NCI-H2196 (cell line): ENCODE results near the gene XXYLT1.

ENCODE experiments used
- DNase-seq: peaks from one replicate; lab custom pipeline; 2025; ENCODE audit not compliant: unreplicated experiment; lab: John Stamatoyannopoulos, UW

The XXYLT1 gene

GRCh38 chr3:195034541-195034940, 236.4 kb downstream of the XXYLT1 start:
- no peak for DNase-seq

DNA sequence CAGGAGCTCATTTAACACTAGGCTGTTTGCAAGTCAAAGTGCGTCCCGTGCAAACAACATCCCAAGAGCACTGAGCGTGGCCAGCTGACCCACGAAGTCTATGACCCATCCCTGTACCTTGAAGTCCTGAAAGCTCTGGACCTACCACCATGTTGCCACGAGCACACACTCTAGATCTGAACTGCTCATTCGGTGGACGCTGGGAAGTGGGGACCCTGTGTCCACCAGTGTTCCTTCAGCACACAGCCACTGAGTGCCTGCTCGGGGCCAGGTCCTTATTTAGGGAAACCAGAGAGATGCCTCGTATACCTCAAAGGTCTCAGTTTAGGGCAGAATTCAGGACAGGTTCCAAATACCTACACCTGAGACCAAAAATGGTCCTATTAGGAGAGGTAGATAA, 236.9 kb downstream of the XXYLT1 start:
- no peak for DNase-seq

DNA sequence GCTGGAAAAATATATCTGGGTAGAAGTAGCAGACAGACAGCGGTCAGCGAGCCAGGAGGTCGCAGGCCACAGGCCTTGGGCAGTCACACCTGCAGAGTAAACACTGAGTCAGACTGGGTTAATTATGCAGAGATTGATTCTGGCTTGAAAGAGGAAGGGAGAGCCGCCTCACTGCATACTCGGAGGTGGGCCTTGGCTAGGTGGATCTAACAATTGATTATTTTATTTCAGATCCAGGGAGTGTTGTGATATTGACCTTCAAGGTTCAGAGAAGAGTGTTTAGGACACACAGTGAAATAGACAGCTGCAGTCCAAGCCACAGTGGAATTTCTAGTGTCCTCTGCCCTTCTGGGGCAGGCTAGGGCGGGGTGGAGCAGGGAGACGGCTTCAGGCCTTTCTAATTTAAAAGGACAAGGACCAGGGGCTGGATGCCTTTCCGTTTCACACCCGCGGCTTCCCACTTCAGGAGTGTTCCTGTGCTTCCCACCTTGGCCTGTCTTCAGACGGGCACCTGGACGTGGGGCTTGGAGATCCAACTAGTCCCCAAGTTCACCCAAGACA, 237.3 kb downstream of the XXYLT1 start:
- peak; percentile 56 for DNase-seq

GRCh38 chr3:195032955-195033354, 238.0 kb downstream of the XXYLT1 start:
- DNase-seq: no peak

DNA sequence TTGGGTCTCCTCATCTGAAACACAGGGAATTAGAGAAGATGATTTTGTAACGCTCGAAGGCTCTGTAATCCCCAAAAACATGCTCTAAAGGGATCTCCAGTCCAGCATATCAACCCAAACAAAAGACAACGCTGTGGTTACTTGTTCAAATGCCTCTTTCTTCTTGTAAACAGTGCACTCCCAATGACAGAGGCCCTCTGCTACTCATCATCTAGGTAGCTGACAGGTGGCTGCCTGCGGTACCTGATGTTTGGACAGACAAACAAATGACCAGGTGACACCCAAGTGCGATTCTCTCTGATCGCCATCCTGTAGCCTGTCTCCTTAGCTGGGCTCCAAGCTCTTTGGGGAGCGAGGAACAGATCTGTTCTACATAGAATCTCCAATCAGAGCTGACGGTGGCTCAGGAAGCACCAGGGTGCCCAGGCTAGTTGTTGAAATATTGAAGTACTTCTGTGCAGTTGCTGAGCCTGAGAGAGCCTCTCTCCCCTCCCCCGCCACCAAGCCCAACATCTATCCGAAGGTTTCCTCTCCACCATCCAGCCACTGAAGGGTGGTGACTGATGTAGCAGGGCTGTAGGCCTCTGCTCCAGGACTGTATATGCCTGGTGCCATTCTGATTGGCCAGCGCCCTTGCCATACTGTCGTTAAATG, 238.7 kb downstream of the XXYLT1 start:
- no peak for DNase-seq

GRCh38 chr3:195031574-195032003, 239.4 kb downstream of the XXYLT1 start:
- no peak for DNase-seq

- DNase-seq: no peak
Observed at GRCh38 chr3:195030791-195031321, 240.1 kb downstream of the XXYLT1 start.

DNA sequence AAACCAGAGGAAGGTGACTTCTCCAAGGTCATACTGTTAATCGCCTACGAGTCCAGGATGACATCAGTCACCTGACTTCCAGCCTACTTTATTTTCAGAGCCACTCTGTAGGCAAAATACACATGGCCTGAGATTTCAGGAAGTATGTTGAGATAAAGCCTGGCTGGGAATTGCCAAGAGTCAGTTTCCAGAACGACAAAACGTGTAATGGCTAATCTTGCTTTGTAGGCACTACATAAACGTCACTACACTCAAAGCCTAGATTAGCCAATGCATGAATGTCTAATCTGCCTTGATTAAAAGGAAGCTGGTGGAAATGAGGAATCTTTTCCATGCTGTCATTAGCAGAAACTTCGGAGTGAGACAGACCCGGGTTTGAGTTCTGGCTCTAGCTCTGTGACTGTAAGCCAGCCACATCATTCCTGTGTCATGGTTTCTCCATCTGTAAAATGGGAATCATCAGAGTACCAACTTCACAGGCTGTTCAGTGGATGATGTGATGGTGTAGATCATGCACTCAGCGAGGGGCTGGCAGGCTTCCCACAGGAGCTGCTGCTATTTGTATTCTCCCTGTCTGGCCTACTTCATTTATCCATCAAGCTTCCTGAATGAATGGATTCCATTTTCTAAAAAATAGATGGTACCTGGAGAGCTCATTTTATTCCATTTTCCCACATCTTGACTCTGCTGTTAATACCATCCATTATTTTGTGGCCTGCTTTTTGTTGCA, 241.9 kb downstream of the XXYLT1 start:
- DNase-seq: no peak

GRCh38 chr3:195025884-195026200, 245.1 kb downstream of the XXYLT1 start:
- DNase-seq: no peak

GRCh38 chr3:195025056-195025883, 245.7 kb downstream of the XXYLT1 start:
- no peak for DNase-seq

DNA sequence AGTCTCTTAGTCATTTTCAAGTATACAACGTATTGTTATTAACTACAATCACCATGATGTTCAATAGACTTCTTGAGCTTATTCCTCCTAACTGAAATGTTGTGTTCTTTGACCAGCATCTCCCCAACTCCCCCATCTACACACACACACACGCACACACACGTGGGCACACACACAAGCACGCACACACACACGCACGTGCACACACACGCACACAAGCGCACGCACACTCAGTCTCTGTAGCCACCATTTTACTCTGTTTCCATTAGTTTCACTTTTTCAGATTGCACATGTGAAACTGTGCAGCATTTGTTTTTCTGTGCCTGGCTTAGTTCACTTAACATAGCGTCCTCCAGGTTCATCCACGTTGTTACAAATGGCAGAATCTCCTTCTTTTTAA, 247.0 kb downstream of the XXYLT1 start:
- no peak for DNase-seq

- no peak for DNase-seq
Observed at GRCh38 chr3:195023576-195023975, 247.4 kb downstream of the XXYLT1 start.

- DNase-seq: no peak
Observed at GRCh38 chr3:195021692-195022091, 249.3 kb downstream of the XXYLT1 start.

DNA sequence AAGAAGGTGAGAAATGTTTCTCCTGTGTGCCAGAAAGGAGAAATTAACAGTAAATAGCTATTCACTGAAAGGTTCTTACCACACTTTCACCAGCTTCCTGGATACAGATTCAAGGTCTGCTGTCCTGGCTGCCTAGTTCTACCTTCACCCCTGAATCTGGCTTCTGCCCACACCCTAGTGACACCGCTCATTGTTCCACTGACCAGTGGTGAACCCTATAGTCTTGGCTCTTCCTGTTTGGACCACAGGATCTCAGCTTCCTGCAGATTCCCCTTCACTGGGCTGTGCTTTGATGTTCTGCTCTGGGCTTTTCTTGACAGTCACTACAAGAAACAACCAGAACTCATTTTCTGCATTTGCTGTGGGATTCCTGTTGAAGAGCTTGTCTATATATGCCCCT, 250.0 kb downstream of the XXYLT1 start:
- DNase-seq: no peak

GRCh38 chr3:195020185-195020584, 250.8 kb downstream of the XXYLT1 start:
- no peak for DNase-seq

DNA sequence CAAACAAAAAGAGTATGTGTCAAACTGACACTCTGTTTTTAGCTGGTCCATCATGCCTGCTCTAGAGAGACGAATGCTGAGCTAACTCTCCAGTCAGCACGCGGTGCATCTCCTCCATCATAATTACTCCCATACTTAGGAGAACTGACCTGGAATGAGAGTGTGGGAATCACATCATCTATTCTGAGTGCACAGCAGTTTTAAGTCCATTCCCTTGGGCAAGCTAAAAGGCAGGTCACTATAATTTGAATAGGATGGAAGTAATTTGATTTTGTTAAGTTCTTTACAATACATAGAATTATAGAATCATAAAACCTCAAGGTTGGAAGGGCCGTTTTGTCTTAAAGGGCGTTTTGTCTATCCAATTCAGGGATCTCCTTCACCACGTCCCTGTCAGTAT, 251.6 kb downstream of the XXYLT1 start:
- DNase-seq: no peak
